GM23338 (cell line): ENCODE measurements around the gene MAP2K5.

Experiments used
- CREB1 ChIP-seq: fragments of 250-450 bp; sonication (Bioruptor Pico); IDR thresholded peaks from 2 replicates; pipeline ENCODE4 v1.5.0; 2020; ENCODE audit warnings: low read depth, mild to moderate bottlenecking, moderate library complexity
- EZH2 ChIP-seq: fragments of 200-600 bp; sonication (generic); IDR thresholded peaks from one replicate; pipeline ENCODE4 v1.8.0; 2017; ENCODE audit warnings: antibody characterized with exemption, mild to moderate bottlenecking, low read depth; ENCODE audit not compliant: unreplicated experiment
- EZH2phosphoT487 ChIP-seq: fragments of 200-600 bp; sonication (generic); IDR thresholded peaks from one replicate; pipeline ENCODE4 v1.8.1; 2018; ENCODE audit warnings: antibody characterized with exemption; ENCODE audit not compliant: unreplicated experiment
- JUNB ChIP-seq: IDR thresholded peaks from one replicate; pipeline ENCODE4 v1.6.1; 2016; ENCODE audit warnings: antibody characterized with exemption; ENCODE audit not compliant: unreplicated experiment
- NANOG ChIP-seq: IDR thresholded peaks from 2 replicates; pipeline ENCODE4 v1.6.1; 2016; ENCODE audit warnings: antibody characterized with exemption, borderline replicate concordance
- POLR2AphosphoS5 ChIP-seq: IDR thresholded peaks from 2 replicates; pipeline ENCODE4 v1.6.1; 2016; ENCODE audit warnings: antibody characterized with exemption, low read depth
- TF ChIP-seq, protein P1 (sequence below), 2 experiments: fragments of 200-600 bp in 1 of 2; sonication (generic) in 1 of 2; conservative IDR thresholded peaks; 2 replicates each; pipeline versions ENCODE4 v1.5.1 to v1.6.1; 2016 to 2017; ENCODE audit warnings: antibody characterized with exemption in 2 of 2, low read depth in 2 of 2, mild to moderate bottlenecking in 2 of 2, moderate library complexity in 1 of 2
- TF ChIP-seq, protein P2 (sequence below): IDR thresholded peaks from one replicate; pipeline ENCODE4 v1.6.1; 2018; ENCODE audit warnings: antibody characterized with exemption; ENCODE audit not compliant: unreplicated experiment
- TF ChIP-seq, protein P3 (sequence below): fragments of 250-450 bp; sonication (Bioruptor Pico); IDR thresholded peaks from 2 replicates; pipeline ENCODE4 v1.5.0; 2020; ENCODE audit warnings: mild to moderate bottlenecking, moderate library complexity
- TF ChIP-seq, protein P4 (sequence below): IDR thresholded peaks from 2 replicates; pipeline ENCODE4 v1.6.1; 2016; ENCODE audit warnings: antibody characterized with exemption

DNA sequence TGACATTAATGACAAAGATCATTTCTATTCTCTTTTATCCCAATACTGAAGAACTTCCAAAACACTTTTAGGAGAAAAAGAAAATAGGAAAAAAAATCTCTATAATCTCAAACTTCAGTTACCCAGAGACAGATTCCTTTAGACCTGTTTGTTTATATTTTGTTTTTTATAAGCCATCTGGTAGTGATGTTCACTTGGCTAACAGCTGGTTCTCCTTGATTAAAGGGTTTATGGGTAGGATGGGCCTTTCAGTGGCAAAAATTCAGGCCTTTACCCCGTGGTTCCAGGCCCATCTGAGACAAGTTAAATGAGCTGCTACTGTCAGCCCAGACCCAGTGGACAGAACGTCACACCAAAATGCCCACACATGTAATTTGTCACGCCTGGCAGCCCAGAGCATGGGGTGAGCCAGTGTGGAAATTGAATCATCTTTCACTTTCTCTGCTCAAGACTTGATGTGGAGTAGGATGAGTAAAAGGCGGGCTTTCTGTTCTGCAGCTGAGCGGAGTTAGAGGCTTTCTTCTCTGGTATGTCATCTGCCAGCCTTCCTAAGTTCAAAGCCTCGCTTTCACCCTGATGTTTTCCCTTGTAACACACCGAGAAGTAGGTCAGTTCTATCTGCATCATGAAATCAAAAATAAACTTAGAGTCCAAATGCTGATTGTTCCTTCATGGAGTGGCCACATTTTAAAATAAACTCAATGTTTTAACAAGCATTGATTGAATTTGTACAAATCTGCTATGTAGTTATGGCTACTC is 220.3 kb downstream of the MAP2K5 start:
- TF ChIP-seq, protein P1, sequence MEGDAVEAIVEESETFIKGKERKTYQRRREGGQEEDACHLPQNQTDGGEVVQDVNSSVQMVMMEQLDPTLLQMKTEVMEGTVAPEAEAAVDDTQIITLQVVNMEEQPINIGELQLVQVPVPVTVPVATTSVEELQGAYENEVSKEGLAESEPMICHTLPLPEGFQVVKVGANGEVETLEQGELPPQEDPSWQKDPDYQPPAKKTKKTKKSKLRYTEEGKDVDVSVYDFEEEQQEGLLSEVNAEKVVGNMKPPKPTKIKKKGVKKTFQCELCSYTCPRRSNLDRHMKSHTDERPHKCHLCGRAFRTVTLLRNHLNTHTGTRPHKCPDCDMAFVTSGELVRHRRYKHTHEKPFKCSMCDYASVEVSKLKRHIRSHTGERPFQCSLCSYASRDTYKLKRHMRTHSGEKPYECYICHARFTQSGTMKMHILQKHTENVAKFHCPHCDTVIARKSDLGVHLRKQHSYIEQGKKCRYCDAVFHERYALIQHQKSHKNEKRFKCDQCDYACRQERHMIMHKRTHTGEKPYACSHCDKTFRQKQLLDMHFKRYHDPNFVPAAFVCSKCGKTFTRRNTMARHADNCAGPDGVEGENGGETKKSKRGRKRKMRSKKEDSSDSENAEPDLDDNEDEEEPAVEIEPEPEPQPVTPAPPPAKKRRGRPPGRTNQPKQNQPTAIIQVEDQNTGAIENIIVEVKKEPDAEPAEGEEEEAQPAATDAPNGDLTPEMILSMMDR (conservative IDR thresholded peaks at IDR 0.05; ENCODE audit: low read depth in 2 of 2), result no peak
- TF ChIP-seq POLR2AphosphoS5 (no peak), EZH2 (no peak), EZH2phosphoT487 (no peak), CREB1 (CRISPR knock-in tag) (no peak), JUNB (no peak), NANOG (no peak)
- TF ChIP-seq, protein P2, sequence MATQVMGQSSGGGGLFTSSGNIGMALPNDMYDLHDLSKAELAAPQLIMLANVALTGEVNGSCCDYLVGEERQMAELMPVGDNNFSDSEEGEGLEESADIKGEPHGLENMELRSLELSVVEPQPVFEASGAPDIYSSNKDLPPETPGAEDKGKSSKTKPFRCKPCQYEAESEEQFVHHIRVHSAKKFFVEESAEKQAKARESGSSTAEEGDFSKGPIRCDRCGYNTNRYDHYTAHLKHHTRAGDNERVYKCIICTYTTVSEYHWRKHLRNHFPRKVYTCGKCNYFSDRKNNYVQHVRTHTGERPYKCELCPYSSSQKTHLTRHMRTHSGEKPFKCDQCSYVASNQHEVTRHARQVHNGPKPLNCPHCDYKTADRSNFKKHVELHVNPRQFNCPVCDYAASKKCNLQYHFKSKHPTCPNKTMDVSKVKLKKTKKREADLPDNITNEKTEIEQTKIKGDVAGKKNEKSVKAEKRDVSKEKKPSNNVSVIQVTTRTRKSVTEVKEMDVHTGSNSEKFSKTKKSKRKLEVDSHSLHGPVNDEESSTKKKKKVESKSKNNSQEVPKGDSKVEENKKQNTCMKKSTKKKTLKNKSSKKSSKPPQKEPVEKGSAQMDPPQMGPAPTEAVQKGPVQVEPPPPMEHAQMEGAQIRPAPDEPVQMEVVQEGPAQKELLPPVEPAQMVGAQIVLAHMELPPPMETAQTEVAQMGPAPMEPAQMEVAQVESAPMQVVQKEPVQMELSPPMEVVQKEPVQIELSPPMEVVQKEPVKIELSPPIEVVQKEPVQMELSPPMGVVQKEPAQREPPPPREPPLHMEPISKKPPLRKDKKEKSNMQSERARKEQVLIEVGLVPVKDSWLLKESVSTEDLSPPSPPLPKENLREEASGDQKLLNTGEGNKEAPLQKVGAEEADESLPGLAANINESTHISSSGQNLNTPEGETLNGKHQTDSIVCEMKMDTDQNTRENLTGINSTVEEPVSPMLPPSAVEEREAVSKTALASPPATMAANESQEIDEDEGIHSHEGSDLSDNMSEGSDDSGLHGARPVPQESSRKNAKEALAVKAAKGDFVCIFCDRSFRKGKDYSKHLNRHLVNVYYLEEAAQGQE, result no peak
- TF ChIP-seq, protein P3, sequence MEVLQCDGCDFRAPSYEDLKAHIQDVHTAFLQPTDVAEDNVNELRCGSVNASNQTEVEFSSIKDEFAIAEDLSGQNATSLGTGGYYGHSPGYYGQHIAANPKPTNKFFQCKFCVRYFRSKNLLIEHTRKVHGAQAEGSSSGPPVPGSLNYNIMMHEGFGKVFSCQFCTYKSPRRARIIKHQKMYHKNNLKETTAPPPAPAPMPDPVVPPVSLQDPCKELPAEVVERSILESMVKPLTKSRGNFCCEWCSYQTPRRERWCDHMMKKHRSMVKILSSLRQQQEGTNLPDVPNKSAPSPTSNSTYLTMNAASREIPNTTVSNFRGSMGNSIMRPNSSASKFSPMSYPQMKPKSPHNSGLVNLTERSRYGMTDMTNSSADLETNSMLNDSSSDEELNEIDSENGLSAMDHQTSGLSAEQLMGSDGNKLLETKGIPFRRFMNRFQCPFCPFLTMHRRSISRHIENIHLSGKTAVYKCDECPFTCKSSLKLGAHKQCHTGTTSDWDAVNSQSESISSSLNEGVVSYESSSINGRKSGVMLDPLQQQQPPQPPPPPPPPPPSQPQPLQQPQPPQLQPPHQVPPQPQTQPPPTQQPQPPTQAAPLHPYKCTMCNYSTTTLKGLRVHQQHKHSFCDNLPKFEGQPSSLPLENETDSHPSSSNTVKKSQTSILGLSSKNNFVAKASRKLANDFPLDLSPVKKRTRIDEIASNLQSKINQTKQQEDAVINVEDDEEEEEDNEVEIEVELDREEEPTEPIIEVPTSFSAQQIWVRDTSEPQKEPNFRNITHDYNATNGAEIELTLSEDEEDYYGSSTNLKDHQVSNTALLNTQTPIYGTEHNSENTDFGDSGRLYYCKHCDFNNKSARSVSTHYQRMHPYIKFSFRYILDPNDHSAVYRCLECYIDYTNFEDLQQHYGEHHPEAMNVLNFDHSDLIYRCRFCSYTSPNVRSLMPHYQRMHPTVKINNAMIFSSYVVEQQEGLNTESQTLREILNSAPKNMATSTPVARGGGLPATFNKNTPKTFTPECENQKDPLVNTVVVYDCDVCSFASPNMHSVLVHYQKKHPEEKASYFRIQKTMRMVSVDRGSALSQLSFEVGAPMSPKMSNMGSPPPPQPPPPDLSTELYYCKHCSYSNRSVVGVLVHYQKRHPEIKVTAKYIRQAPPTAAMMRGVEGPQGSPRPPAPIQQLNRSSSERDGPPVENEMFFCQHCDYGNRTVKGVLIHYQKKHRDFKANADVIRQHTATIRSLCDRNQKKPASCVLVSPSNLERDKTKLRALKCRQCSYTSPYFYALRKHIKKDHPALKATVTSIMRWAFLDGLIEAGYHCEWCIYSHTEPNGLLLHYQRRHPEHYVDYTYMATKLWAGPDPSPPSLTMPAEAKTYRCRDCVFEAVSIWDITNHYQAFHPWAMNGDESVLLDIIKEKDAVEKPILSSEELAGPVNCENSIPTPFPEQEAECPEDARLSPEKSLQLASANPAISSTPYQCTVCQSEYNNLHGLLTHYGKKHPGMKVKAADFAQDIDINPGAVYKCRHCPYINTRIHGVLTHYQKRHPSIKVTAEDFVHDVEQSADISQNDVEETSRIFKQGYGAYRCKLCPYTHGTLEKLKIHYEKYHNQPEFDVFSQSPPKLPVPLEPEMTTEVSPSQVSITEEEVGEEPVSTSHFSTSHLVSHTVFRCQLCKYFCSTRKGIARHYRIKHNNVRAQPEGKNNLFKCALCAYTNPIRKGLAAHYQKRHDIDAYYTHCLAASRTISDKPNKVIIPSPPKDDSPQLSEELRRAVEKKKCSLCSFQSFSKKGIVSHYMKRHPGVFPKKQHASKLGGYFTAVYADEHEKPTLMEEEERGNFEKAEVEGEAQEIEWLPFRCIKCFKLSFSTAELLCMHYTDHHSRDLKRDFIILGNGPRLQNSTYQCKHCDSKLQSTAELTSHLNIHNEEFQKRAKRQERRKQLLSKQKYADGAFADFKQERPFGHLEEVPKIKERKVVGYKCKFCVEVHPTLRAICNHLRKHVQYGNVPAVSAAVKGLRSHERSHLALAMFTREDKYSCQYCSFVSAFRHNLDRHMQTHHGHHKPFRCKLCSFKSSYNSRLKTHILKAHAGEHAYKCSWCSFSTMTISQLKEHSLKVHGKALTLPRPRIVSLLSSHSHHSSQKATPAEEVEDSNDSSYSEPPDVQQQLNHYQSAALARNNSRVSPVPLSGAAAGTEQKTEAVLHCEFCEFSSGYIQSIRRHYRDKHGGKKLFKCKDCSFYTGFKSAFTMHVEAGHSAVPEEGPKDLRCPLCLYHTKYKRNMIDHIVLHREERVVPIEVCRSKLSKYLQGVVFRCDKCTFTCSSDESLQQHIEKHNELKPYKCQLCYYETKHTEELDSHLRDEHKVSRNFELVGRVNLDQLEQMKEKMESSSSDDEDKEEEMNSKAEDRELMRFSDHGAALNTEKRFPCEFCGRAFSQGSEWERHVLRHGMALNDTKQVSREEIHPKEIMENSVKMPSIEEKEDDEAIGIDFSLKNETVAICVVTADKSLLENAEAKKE (CRISPR knock-in tag), result no peak
- TF ChIP-seq, protein P4, sequence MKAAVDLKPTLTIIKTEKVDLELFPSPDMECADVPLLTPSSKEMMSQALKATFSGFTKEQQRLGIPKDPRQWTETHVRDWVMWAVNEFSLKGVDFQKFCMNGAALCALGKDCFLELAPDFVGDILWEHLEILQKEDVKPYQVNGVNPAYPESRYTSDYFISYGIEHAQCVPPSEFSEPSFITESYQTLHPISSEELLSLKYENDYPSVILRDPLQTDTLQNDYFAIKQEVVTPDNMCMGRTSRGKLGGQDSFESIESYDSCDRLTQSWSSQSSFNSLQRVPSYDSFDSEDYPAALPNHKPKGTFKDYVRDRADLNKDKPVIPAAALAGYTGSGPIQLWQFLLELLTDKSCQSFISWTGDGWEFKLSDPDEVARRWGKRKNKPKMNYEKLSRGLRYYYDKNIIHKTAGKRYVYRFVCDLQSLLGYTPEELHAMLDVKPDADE, result no peak
